Transverse colon (tissue), 4 donors: ENCODE data around the gene ZBTB1. TPM values are rescaled to one million over a fixed set of nuclear protein-coding genes. Genes with fewer than 3 reads are reported as not detected.
A peak's percentile ranks its signal among the peaks of the same experiment; 100 is the strongest.

Experiments used
- DNase-seq: peaks from one replicate; pipeline ENCODE4 v3.0.0-alpha.2; 2019
- H3K27ac ChIP-seq, 4 donors: fragments of 200-600 bp; sonication (generic); 2 replicates each; pipeline ENCODE4 v1.5.1; 2016 to 2018; ENCODE audit warnings: inconsistent platforms in 4 of 4
- H3K27me3 ChIP-seq: fragments of 200-600 bp; sonication (generic); 2 replicates; pipeline ENCODE4 v1.5.1; 2017; ENCODE audit warnings: inconsistent platforms
- H3K36me3 ChIP-seq, 4 donors: fragments of 200-600 bp; sonication (generic); 2 replicates each; pipeline ENCODE4 v1.5.1; 2017 to 2019; ENCODE audit warnings: inconsistent platforms in 4 of 4
- H3K4me1 ChIP-seq, 4 donors: fragments of 200-600 bp; sonication (generic); 2 replicates each; pipeline ENCODE4 v1.5.1; 2017 to 2020; ENCODE audit warnings: inconsistent platforms in 4 of 4
- H3K4me3 ChIP-seq, 4 donors: fragments of 200-600 bp; sonication (generic); 1 replicate in 1 of 4; 2 replicates in 3 of 4; pipeline versions ENCODE4 v1.5.1 to v1.6.1; 2017 to 2019; ENCODE audit warnings: inconsistent platforms in 4 of 4
- H3K9me3 ChIP-seq, 2 donors: fragments of 200-600 bp; sonication (generic); 2 replicates each; pipeline ENCODE4 v1.5.1; 2017 to 2019; ENCODE audit warnings: inconsistent platforms in 2 of 2
- CTCF ChIP-seq, 5 experiments: fragments of 200-600 bp in 3 of 5; fragments of 450-650 bp in 2 of 5; sonication (generic) in 3 of 5; IDR thresholded peaks; 1 replicate in 2 of 5; 2 replicates in 3 of 5; pipeline ENCODE4 v1.5.1; 2016 to 2017; ENCODE audit warnings: antibody characterized with exemption in 5 of 5, inconsistent platforms in 3 of 5, mild to moderate bottlenecking in 2 of 5, moderate library complexity in 1 of 5
- EP300 ChIP-seq: sonication (generic); formaldehyde crosslinking; IDR thresholded peaks from one replicate; pipeline ENCODE4 v1.6.1; 2017; ENCODE audit warnings: antibody characterized with exemption, low read depth
- POLR2A ChIP-seq: fragments of 450-650 bp; IDR thresholded peaks from one replicate; pipeline ENCODE4 v1.6.1; 2016; ENCODE audit warnings: antibody characterized with exemption, mild to moderate bottlenecking, moderate library complexity
- POLR2AphosphoS5 ChIP-seq, 3 donors: sonication (generic); formaldehyde crosslinking; IDR thresholded peaks; one replicate each; pipeline ENCODE4 v1.6.1; 2016; ENCODE audit warnings: antibody characterized with exemption in 3 of 3
- WGBS, 2 donors: methylation state at CpG; one replicate each; pipeline ENCODE4 v1.1.5; 2018; ENCODE audit warnings: low coverage in 1 of 2; 5-methylcytosine and 5-hydroxymethylcytosine counted together
- in situ Hi-C, 4 donors: fragments of 200-750 bp; cut with MboI; loops; one replicate each; pipeline versions ENCODE4 v1.15.0 to v1.15.1; 2017; ENCODE audit warnings: low sequenced_read_pairs in 3 of 4, low pct_ligation_motif_present in 1 of 4, low pct_unique_long_range_greater_than_20kb in 1 of 4
- intact Hi-C: fragments of 100-400 bp; cut with DNase I; formaldehyde crosslinking; loops from one replicate; pipeline ENCODE4 v1.15.1; 2023; ENCODE audit warnings: low total_unique reads
- total RNA-seq, 4 donors: library from RNA; depleted of rRNA; stranded (reverse); fragments of >200 nt; gene quantifications; one replicate each; pipeline ENCODE4 v1.1.0, GENCODE V29; 2016

The ZBTB1 gene
- total RNA-seq, 4 donors from 2014 or later: 18.3 to 51.4 (median 34.3) TPM

- no peaks in the 10 kb centered on the region for H3K4me1 ChIP-seq
- no peak overlapping the region for H3K4me3 ChIP-seq
- 59 to 82% methylated on average over 6 to 8 of the region's 8 CpGs for WGBS, 2 donors
- no peaks in the 10 kb centered on the region for H3K27me3 ChIP-seq
- H3K9me3 ChIP-seq: no peaks in the 10 kb centered on the region
- no peaks in the 10 kb centered on the region for H3K36me3 ChIP-seq
- TF ChIP-seq EP300: no peak
- no peak for TF ChIP-seq CTCF (IDR thresholded peaks at IDR 0.05)
- no peak for TF ChIP-seq POLR2A
- TF ChIP-seq POLR2AphosphoS5 (IDR thresholded peaks at IDR 0.05): no peak
- no peak for DNase-seq
- in situ Hi-C loops (loop anchor here in 3 of 4 donors (10.0 to 25.0 kb wide), 2 partner anchors 131 to 138 kb away; no protein-coding TSS in a partner anchor), intact Hi-C loops (no loop called here)
- no peak overlapping the region for H3K27ac ChIP-seq
Observed at GRCh38 chr14:64475585-64476273, 28.8 kb upstream of the ZBTB1 start.

- no peak for TF ChIP-seq CTCF (IDR thresholded peaks at IDR 0.05)
- no peak for TF ChIP-seq EP300
- no peak for TF ChIP-seq POLR2AphosphoS5 (IDR thresholded peaks at IDR 0.05)
- no peak for TF ChIP-seq POLR2A
Observed at GRCh38 chr14:64476438-64476837, 28.1 kb upstream of the ZBTB1 start.

GRCh38 chr14:64478634-64479250, 25.8 kb upstream of the ZBTB1 start:
- Histone ChIP-seq H3K4me3 (no peak overlapping the region), H3K27ac (no peak overlapping the region), H3K9me3 (no peaks in the 10 kb centered on the region), H3K36me3 (no peaks in the 10 kb centered on the region), H3K4me1 (no peaks in the 10 kb centered on the region), H3K27me3 (no peaks in the 10 kb centered on the region)
- intact Hi-C loops: no loop called here
- TF ChIP-seq EP300 (no peak), POLR2A (no peak), POLR2AphosphoS5 (IDR thresholded peaks at IDR 0.05) (no peak), CTCF (IDR thresholded peaks at IDR 0.05) (peak; percentile 35 to 47 (median 45))
- in situ Hi-C loops: loop anchor here in 3 of 4 donors (10.0 to 25.0 kb wide), 2 partner anchors 134 to 141 kb away; no protein-coding TSS in a partner anchor
- no peak for DNase-seq

More at GRCh38 chr14:64476438-64476837, 28.1 kb upstream of the ZBTB1 start:
- Histone ChIP-seq H3K4me1 (no peaks in the 10 kb centered on the region), H3K27me3 (no peaks in the 10 kb centered on the region), H3K9me3 (no peaks in the 10 kb centered on the region), H3K36me3 (no peaks in the 10 kb centered on the region), H3K4me3 (no peak overlapping the region), H3K27ac (no peak overlapping the region)
- intact Hi-C loops (no loop called here), in situ Hi-C loops (loop anchor here in 3 of 4 donors (10.0 to 25.0 kb wide), 2 partner anchors 132 to 139 kb away; no protein-coding TSS in a partner anchor)
- WGBS, 2 donors: 92 to 94% methylated on average over 4 to 8 of the region's 8 CpGs
- DNase-seq: no peak

- H3K9me3 ChIP-seq: no peaks in the 10 kb centered on the region
- H3K27ac ChIP-seq: no peak overlapping the region
- H3K27me3 ChIP-seq: no peaks in the 10 kb centered on the region
- in situ Hi-C loops (loop anchor here in 1 of 4 donors (10.0 to 25.0 kb wide), 2 partner anchors 64 to 151 kb away; no protein-coding TSS in a partner anchor), intact Hi-C loops (loop anchor here (10.0 kb wide), 1 partner anchor 144 kb away; no protein-coding TSS in a partner anchor)
- H3K4me1 ChIP-seq: peaks cover 0 to 8% (median 0%) of the 10 kb centered on the region in 4 donors
- peak; percentile 41 for DNase-seq
- 41 to 72% methylated on average over 5 of the region's 5 CpGs for WGBS, 2 donors
- TF ChIP-seq POLR2AphosphoS5 (IDR thresholded peaks at IDR 0.05) (no peak), CTCF (IDR thresholded peaks at IDR 0.05) (no peak), EP300 (no peak), POLR2A (no peak)
- no peak overlapping the region for H3K4me3 ChIP-seq
- H3K36me3 ChIP-seq: peaks cover 0 to 13% (median 5%) of the 10 kb centered on the region in 4 donors
Observed at GRCh38 chr14:64488590-64489099, 15.9 kb upstream of the ZBTB1 start.
